SK-N-SH treated with all-trans-retinoic acid at 6 μM for 48 hours (cell line): ENCODE results near the gene SYCP2L.
A peak's percentile ranks its signal among the peaks of the same experiment; 100 is the strongest.

Experiments
- ATAC-seq: fragments of 200-7000 bp; cut with Tn5 transposase; 3 replicates; pipeline ENCODE4 v1.9.1; 2020; ENCODE audit warnings: mild to moderate bottlenecking, moderate library complexity
- ARNTL ChIP-seq: fragments of 450-650 bp; formaldehyde crosslinking; IDR thresholded peaks from 2 replicates; pipeline ENCODE4 v1.5.0; 2020; ENCODE audit warnings: low read depth, mild to moderate bottlenecking, moderate library complexity, borderline replicate concordance
- BACH2 ChIP-seq: fragments of 250-450 bp; sonication (Bioruptor Pico); IDR thresholded peaks from 2 replicates; pipeline ENCODE4 v1.9.0; 2021; ENCODE audit warnings: mild to moderate bottlenecking, borderline replicate concordance
- CREB5 ChIP-seq: fragments of 250-450 bp; sonication (Bioruptor Pico); IDR thresholded peaks from 2 replicates; pipeline ENCODE4 v1.5.1; 2020; ENCODE audit warnings: low read depth, mild to moderate bottlenecking, moderate library complexity
- CSRNP3 ChIP-seq: fragments of 250-450 bp; sonication (Bioruptor Pico); IDR thresholded peaks from 2 replicates; pipeline ENCODE4 v1.5.1; 2021; ENCODE audit warnings: mild to moderate bottlenecking, moderate library complexity
- ESRRG ChIP-seq: fragments of 250-450 bp; sonication (Bioruptor Pico); IDR thresholded peaks from 2 replicates; pipeline ENCODE4 v1.6.1; 2021; ENCODE audit warnings: mild to moderate bottlenecking
- GLIS3 ChIP-seq: fragments of 250-450 bp; sonication (Bioruptor Pico); IDR thresholded peaks from 2 replicates; pipeline ENCODE4 v1.5.0; 2020; ENCODE audit warnings: mild to moderate bottlenecking, moderate library complexity
- ISL1 ChIP-seq: fragments of 250-450 bp; sonication (Bioruptor Pico); IDR thresholded peaks from 2 replicates; pipeline ENCODE4 v2.1.2; 2022; ENCODE audit warnings: mild to moderate bottlenecking, moderate library complexity
- OSR1 ChIP-seq: fragments of 250-450 bp; sonication (Bioruptor Pico); IDR thresholded peaks from 2 replicates; pipeline ENCODE4 v1.8.0; 2022; ENCODE audit warnings: moderate library complexity, mild to moderate bottlenecking, inconsistent platforms
- PPARA ChIP-seq: fragments of 250-450 bp; sonication (Bioruptor Pico); IDR thresholded peaks from 2 replicates; pipeline ENCODE4 v1.5.0; 2020; ENCODE audit warnings: mild to moderate bottlenecking, borderline replicate concordance
- RARB ChIP-seq: fragments of 250-450 bp; sonication (Bioruptor Pico); IDR thresholded peaks from 2 replicates; pipeline ENCODE4 v1.8.0; 2021; ENCODE audit warnings: mild to moderate bottlenecking, moderate library complexity
- SNAI2 ChIP-seq: fragments of 250-450 bp; sonication (Bioruptor Pico); IDR thresholded peaks from 2 replicates; pipeline ENCODE4 v1.5.0; 2020; ENCODE audit warnings: mild to moderate bottlenecking, moderate library complexity
- TCF4 ChIP-seq: fragments of 250-450 bp; sonication (Bioruptor Pico); IDR thresholded peaks from 2 replicates; pipeline ENCODE4 v1.8.0; 2021; ENCODE audit warnings: mild to moderate bottlenecking, moderate library complexity, borderline replicate concordance
- TOX ChIP-seq: fragments of 250-450 bp; sonication (Bioruptor Pico); IDR thresholded peaks from 2 replicates; pipeline ENCODE4 v1.8.0; 2021; ENCODE audit warnings: mild to moderate bottlenecking, moderate library complexity, borderline replicate concordance
- TSHZ2 ChIP-seq: fragments of 250-450 bp; sonication (Bioruptor Pico); IDR thresholded peaks from 2 replicates; pipeline ENCODE4 v1.5.0; 2020; ENCODE audit warnings: mild to moderate bottlenecking, moderate library complexity
- ZC3H10 ChIP-seq: fragments of 250-450 bp; sonication (Bioruptor Pico); IDR thresholded peaks from 2 replicates; pipeline ENCODE4 v1.5.1; 2021; ENCODE audit warnings: mild to moderate bottlenecking, moderate library complexity
- ZFP3 ChIP-seq: fragments of 250-450 bp; sonication (Bioruptor Pico); IDR thresholded peaks from 2 replicates; pipeline ENCODE4 v1.5.0; 2020; ENCODE audit warnings: mild to moderate bottlenecking, moderate library complexity
- ZFP30 ChIP-seq: fragments of 450-650 bp; formaldehyde crosslinking; IDR thresholded peaks from 2 replicates; pipeline ENCODE4 v1.5.0; 2022; ENCODE audit warnings: mild to moderate bottlenecking, moderate library complexity
- ZNF565 ChIP-seq: fragments of 450-650 bp; formaldehyde crosslinking; conservative IDR thresholded peaks from 2 replicates; pipeline ENCODE4 v1.5.0; 2020; ENCODE audit warnings: low read depth, mild to moderate bottlenecking, moderate library complexity
- ZNF70 ChIP-seq: fragments of 450-650 bp; formaldehyde crosslinking; IDR thresholded peaks from 2 replicates; pipeline ENCODE4 v1.5.0; 2020; ENCODE audit warnings: mild to moderate bottlenecking, moderate library complexity
- ZNF8 ChIP-seq: fragments of 450-650 bp; formaldehyde crosslinking; IDR thresholded peaks from 2 replicates; pipeline ENCODE4 v1.5.0; 2020; ENCODE audit warnings: mild to moderate bottlenecking, moderate library complexity
- TF ChIP-seq, protein P1 (sequence below): fragments of 250-450 bp; sonication (Bioruptor Pico); IDR thresholded peaks from 2 replicates; pipeline ENCODE4 v1.8.0; 2021; ENCODE audit warnings: low read depth, mild to moderate bottlenecking, moderate library complexity, borderline replicate concordance
- TF ChIP-seq, protein P2 (sequence below): fragments of 250-450 bp; sonication (Bioruptor Pico); IDR thresholded peaks from 2 replicates; pipeline ENCODE4 v1.8.0; 2020; ENCODE audit warnings: mild to moderate bottlenecking, moderate library complexity, borderline replicate concordance

Gene SYCP2L

DNA sequence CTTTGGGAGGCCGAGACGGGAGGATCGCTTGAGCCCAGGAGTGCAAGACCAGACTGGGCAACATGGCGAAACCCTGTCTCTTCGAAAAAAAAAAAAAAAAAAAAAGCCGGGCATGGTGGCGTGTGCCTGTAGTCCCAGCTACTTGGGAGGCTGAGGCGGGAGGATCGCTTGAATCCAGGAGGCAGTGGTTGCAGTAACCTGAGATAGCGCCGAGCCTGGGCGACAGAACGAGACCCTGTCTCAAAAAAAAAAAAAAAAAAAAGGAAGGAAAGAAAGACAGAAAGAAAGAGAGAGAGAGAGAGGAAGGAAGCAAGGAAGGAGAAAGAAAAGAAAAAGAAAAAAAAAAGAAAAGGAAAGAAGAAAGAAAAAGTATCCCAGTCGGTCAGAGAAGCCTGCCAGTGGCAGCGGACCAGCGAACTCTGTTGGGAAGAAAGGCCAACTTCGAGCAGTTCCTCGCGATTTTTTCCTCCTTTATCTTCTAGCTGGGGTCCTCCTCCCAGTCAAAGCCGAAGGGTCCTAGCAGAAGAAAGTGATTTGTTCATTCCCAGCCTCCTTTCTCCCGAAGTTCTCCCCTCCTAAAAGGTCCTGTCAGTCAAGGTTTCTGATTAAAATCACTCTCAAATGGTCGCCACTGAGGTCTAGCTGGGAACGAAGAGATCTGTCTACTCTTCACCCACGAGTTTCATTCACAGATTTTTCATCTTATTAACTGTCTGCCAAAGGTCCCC, 2.4 kb upstream of the SYCP2L start:
- ATAC-seq = no peak
- no peak for TF ChIP-seq PPARA (CRISPR knock-in tag)
- TF ChIP-seq RARB (CRISPR knock-in tag) = no peak
- no peak for TF ChIP-seq ZFP30
- TF ChIP-seq ZFP3 = no peak
- TF ChIP-seq ZNF565 (CRISPR knock-in tag) = no peak
- TF ChIP-seq, protein P1, sequence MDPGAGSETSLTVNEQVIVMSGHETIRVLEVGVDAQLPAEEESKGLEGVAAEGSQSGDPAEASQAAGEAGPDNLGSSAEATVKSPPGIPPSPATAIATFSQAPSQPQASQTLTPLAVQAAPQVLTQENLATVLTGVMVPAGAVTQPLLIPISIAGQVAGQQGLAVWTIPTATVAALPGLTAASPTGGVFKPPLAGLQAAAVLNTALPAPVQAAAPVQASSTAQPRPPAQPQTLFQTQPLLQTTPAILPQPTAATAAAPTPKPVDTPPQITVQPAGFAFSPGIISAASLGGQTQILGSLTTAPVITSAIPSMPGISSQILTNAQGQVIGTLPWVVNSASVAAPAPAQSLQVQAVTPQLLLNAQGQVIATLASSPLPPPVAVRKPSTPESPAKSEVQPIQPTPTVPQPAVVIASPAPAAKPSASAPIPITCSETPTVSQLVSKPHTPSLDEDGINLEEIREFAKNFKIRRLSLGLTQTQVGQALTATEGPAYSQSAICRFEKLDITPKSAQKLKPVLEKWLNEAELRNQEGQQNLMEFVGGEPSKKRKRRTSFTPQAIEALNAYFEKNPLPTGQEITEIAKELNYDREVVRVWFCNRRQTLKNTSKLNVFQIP = no peak
- no peak for TF ChIP-seq CREB5 (CRISPR knock-in tag)
- TF ChIP-seq TCF4 (CRISPR knock-in tag) = no peak

DNA sequence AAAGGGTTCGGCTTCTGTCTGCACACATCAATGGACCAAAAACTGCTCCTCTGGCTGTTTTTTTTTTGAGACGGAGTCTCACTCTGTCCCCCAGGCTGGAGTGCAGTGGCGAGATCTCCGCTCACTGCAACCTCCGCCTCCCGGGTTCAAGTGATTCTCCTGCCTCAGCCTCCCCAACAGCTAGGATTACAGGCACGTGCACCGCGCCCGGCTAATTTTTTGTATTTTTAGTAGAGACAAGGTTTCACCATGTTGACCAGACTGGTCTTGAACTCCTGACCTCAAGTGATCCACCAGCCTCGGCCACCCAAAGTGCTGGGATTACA, 524 bp upstream of the SYCP2L start:
- ATAC-seq = peak; percentile 4; the same call in 2 of the 3 replicates

DNA sequence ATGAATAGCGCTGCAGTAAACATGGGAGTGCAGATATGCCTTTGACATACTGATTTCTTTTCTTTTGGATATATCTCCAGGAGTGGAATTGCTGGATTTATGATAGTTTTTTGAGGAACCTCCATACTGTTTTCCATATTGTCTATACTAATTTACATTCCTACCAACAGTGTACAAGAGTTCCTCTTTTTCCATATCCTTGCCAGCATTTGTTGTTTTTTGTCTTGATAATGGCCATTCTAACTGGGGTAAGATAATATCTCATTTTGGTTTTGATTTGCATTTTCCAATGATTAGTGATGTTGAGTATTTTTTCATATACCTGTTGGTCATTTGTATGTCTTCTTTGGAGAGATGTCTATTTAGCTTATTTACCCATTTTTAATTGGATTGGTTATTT, 3.3 kb downstream of the SYCP2L start:
- no peak for TF ChIP-seq TSHZ2 (CRISPR knock-in tag)
- TF ChIP-seq ZFP30 = no peak
- TF ChIP-seq ZC3H10 (CRISPR knock-in tag) = no peak
- no peak for TF ChIP-seq ZNF70
- no peak for TF ChIP-seq OSR1 (CRISPR knock-in tag)
- no peak for TF ChIP-seq TCF4 (CRISPR knock-in tag)
- TF ChIP-seq TOX (CRISPR knock-in tag) = no peak
- TF ChIP-seq, protein P1 = no peak
- TF ChIP-seq BACH2 (CRISPR knock-in tag) = no peak
- TF ChIP-seq RARB (CRISPR knock-in tag) = no peak
- no peak for TF ChIP-seq ZNF565 (CRISPR knock-in tag)
- TF ChIP-seq ZNF8 (CRISPR knock-in tag) = no peak
- no peak for TF ChIP-seq GLIS3
- TF ChIP-seq ARNTL (CRISPR knock-in tag) = no peak
- TF ChIP-seq SNAI2 (CRISPR knock-in tag) = no peak
- no peak for TF ChIP-seq ISL1
- TF ChIP-seq ESRRG (CRISPR knock-in tag) = no peak
- no peak for TF ChIP-seq CSRNP3 (CRISPR knock-in tag)
- TF ChIP-seq PPARA (CRISPR knock-in tag) = no peak
- TF ChIP-seq, protein P2, sequence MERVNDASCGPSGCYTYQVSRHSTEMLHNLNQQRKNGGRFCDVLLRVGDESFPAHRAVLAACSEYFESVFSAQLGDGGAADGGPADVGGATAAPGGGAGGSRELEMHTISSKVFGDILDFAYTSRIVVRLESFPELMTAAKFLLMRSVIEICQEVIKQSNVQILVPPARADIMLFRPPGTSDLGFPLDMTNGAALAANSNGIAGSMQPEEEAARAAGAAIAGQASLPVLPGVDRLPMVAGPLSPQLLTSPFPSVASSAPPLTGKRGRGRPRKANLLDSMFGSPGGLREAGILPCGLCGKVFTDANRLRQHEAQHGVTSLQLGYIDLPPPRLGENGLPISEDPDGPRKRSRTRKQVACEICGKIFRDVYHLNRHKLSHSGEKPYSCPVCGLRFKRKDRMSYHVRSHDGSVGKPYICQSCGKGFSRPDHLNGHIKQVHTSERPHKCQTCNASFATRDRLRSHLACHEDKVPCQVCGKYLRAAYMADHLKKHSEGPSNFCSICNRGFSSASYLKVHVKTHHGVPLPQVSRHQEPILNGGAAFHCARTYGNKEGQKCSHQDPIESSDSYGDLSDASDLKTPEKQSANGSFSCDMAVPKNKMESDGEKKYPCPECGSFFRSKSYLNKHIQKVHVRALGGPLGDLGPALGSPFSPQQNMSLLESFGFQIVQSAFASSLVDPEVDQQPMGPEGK (CRISPR knock-in tag) = no peak
- ATAC-seq = no peak
